Chondrocyte (in vitro differentiated cells): ENCODE results near the gene DCXR. TPM values are rescaled to one million over a fixed set of nuclear protein-coding genes. Genes with fewer than 3 reads are reported as not detected.

Experiments used
- DNase-seq: peaks from one replicate; pipeline ENCODE4 v3.0.0; 2021; ENCODE audit warnings: mixed read lengths, low spot score
- H3K27ac Mint-ChIP-seq: one replicate; pipeline ENCODE4 v1.8.0; 2021; ENCODE audit warnings: mild to moderate bottlenecking, moderate library complexity, mixed read lengths; ENCODE audit not compliant: unreplicated experiment
- H3K27me3 Mint-ChIP-seq: 2 replicates; pipeline ENCODE4 v1.8.0; 2021; ENCODE audit warnings: low read depth, mixed read lengths
- H3K36me3 Mint-ChIP-seq: 2 replicates; pipeline ENCODE4 v1.8.0; 2021; ENCODE audit warnings: low read depth, mixed read lengths
- H3K4me1 Mint-ChIP-seq: 2 replicates; pipeline ENCODE4 v1.8.0; 2021; ENCODE audit warnings: low read depth, mild to moderate bottlenecking, mixed read lengths
- H3K4me3 Mint-ChIP-seq: one replicate; pipeline ENCODE4 v1.8.0; 2021; ENCODE audit warnings: mild to moderate bottlenecking, moderate library complexity, mixed read lengths; ENCODE audit not compliant: unreplicated experiment
- H3K9me3 Mint-ChIP-seq: 2 replicates; pipeline ENCODE4 v1.8.0; 2021; ENCODE audit warnings: low read depth, mixed read lengths
- total RNA-seq: library from RNA; stranded (reverse); gene quantifications from 3 replicates; pipeline ENCODE4 v1.2.1, GENCODE V29; 2021
- TF ChIP-seq, protein P1 (sequence below): fragments of 200-600 bp; sonication (generic); IDR thresholded peaks from 2 replicates; pipeline ENCODE4 v1.5.0; 2021; ENCODE audit warnings: antibody characterized with exemption, mild to moderate bottlenecking, moderate library complexity

DCXR gene
- total RNA-seq, 1 donor from 2014 or later: 59.8 TPM

DNA sequence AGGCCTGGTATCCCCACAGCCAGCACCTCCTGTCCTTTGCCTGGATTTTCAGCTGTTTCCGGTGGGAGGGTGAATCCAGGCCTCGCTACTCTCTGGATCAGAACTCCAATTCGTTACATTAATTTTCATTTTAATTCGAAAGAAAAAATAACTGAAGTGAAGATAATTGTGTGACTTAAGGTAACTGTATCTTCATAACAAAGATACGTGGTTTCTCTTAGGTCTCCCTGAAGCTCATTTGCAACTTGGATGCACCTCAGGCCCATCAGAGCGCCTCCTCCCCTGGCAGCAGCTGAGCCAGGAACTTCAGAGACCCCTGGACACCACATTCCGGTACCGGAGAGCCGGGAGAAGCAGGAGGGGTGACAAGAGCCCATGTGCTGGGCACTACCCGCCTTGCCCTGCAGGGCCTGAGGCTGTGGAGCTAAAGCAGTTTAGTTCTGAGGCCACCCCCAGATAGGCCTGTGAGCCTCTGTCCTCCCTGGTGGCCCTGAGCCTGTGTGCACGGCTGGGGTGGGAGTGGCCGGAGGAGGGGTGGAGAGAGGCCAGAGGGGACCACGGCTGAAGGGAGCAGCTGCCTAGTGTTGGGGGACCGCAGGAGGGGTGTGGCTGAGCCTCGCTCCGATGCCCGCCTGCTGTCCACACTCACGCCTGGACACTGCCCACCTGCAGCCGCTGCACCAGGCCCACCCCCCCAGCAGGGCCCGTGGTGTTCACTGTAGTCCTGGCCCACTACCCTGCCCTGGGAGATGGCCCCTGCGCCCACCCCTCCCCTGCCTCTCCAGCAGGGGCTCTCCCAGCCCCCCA, 39.5 kb upstream of the DCXR start:
- Mint-ChIP-seq H3K27ac (no peak overlapping the region), H3K4me1 (no peaks in the 10 kb centered on the region), H3K9me3 (no peaks in the 10 kb centered on the region), H3K36me3 (peaks cover 11% of the 10 kb centered on the region), H3K4me3 (no peak overlapping the region), H3K27me3 (no peaks in the 10 kb centered on the region)
- TF ChIP-seq, protein P1, sequence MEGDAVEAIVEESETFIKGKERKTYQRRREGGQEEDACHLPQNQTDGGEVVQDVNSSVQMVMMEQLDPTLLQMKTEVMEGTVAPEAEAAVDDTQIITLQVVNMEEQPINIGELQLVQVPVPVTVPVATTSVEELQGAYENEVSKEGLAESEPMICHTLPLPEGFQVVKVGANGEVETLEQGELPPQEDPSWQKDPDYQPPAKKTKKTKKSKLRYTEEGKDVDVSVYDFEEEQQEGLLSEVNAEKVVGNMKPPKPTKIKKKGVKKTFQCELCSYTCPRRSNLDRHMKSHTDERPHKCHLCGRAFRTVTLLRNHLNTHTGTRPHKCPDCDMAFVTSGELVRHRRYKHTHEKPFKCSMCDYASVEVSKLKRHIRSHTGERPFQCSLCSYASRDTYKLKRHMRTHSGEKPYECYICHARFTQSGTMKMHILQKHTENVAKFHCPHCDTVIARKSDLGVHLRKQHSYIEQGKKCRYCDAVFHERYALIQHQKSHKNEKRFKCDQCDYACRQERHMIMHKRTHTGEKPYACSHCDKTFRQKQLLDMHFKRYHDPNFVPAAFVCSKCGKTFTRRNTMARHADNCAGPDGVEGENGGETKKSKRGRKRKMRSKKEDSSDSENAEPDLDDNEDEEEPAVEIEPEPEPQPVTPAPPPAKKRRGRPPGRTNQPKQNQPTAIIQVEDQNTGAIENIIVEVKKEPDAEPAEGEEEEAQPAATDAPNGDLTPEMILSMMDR: no peak
- no peak for DNase-seq

DNA sequence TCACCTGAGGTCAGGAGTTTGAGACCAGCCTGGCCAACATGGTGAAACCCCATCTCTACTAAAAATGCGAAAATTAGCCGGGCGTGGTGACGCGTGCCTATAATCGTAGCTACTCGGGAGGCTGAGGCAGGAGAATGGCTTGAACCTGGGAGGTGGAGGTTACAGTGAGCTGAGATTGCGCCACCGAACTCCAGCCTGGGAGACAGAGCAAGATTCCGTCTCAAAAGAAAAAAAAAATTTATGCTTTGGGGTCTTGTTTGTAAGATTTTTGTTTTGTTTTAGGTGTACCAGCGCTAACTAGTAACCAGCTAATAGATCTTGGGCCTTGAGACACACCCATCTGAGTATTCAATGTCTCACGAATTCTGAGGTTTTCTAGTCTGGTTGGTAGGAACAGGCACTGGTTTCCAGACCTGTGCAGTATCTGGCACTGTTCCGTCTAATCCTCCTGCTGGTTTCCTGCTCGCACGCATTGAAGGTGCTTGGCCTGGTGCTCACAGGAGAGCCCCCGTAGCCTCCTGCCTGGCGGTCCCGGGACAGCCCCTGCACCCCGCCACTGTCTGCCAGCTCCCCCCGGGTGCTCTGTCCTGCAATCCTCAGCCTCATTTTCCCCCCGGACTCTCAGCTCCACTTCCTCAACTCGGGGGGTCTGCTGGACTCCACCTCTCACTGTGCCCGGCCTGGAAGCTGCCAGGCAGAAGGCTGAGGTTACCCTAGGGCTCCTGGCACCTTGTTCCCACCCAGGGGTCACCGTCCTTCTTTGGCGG, 38.7 kb upstream of the DCXR start:
- Mint-ChIP-seq H3K27me3 (no peaks in the 10 kb centered on the region), H3K27ac (no peak overlapping the region), H3K4me1 (no peaks in the 10 kb centered on the region), H3K36me3 (peaks cover 11% of the 10 kb centered on the region), H3K9me3 (no peaks in the 10 kb centered on the region), H3K4me3 (no peak overlapping the region)
- TF ChIP-seq, protein P1: no peak
- DNase-seq: no peak

DNA sequence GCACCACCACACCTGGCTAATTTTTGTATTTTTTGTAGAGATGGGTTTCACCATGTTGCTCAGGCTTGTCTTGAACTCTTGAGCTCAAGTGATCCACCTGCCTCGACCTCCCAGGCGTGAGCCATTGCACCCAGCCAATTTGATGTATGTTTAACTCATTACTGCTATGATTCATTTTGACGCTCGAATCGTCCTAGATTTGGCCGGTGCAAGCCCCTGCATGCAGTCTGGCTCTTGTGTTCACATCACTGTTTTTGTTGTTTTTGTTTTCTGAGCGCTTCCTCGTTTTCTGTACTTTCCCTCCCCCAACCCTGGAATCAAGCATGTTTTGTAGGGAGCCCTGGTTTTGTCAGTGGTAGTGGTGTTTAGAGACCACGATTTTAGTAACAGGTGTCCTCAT, 35.9 kb upstream of the DCXR start:
- H3K9me3 Mint-ChIP-seq: no peaks in the 10 kb centered on the region
- H3K27me3 Mint-ChIP-seq: no peaks in the 10 kb centered on the region
- no peak for DNase-seq
- no peaks in the 10 kb centered on the region for H3K4me1 Mint-ChIP-seq
- peaks cover 3% of the 10 kb centered on the region for H3K36me3 Mint-ChIP-seq
- peak overlapping the region; percentile 49 for H3K27ac Mint-ChIP-seq
- TF ChIP-seq, protein P1: no peak
- no peak overlapping the region for H3K4me3 Mint-ChIP-seq

DNA sequence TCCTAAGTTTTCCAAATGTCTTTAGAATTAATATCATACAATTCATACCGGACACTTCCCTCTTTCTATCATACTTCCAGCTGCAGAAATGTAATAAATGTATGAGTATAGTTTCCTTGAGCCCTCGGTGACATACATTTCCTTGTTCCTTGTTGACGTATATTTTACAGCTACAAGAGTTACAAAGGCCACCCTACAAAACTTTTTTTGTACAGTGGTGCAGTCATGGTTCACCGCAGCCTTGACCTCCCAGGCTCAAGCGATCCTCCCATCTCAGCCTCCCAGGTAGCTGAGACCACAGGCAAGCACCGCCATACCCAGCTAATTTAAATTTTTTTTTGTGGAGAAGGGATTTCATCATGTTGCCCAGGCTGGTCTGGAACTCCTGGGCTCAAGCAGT, 35.3 kb upstream of the DCXR start:
- Mint-ChIP-seq H3K9me3 (no peaks in the 10 kb centered on the region), H3K27ac (no peak overlapping the region), H3K4me3 (no peak overlapping the region), H3K36me3 (no peaks in the 10 kb centered on the region), H3K4me1 (no peaks in the 10 kb centered on the region), H3K27me3 (no peaks in the 10 kb centered on the region)
- no peak for DNase-seq
- TF ChIP-seq, protein P1: no peak

DNA sequence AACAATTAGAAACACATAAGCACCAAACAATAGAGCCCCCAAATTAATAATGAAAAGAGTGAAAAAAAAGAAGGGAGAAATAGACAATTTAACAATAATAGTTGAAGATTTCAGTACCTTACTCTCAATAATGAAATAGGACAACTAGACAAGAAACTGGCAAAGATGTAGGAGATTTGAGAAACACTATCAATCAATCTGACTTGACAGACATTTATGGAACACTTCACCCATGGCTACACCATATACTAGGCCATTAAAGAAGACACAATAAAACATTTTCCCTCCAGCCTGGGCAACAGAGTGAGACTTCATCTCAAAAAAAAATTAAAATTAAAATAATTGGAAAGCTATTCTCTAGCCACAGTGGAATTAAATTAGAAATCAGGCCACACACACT, 33.1 kb upstream of the DCXR start:
- H3K9me3 Mint-ChIP-seq: no peaks in the 10 kb centered on the region
- peaks cover 6% of the 10 kb centered on the region for H3K4me1 Mint-ChIP-seq
- TF ChIP-seq, protein P1: no peak
- H3K27ac Mint-ChIP-seq: no peak overlapping the region
- no peak overlapping the region for H3K4me3 Mint-ChIP-seq
- no peaks in the 10 kb centered on the region for H3K27me3 Mint-ChIP-seq
- no peak for DNase-seq
- no peaks in the 10 kb centered on the region for H3K36me3 Mint-ChIP-seq
